ENCODE data around the gene GOLGA8S. TPM values are rescaled to one million over a fixed set of nuclear protein-coding genes. Genes with fewer than 3 reads are reported as not detected.
"Not testable (repeated sequence)": the region's sequence is repeated elsewhere in the genome, so short reads cannot be mapped to it uniquely, and the experiment has no call there.

GOLGA8S gene
- total RNA-seq, 6 donors from 2014 or later, result 0.17 to 0.34 (median 0.33) TPM; not detected in 3

DNA sequence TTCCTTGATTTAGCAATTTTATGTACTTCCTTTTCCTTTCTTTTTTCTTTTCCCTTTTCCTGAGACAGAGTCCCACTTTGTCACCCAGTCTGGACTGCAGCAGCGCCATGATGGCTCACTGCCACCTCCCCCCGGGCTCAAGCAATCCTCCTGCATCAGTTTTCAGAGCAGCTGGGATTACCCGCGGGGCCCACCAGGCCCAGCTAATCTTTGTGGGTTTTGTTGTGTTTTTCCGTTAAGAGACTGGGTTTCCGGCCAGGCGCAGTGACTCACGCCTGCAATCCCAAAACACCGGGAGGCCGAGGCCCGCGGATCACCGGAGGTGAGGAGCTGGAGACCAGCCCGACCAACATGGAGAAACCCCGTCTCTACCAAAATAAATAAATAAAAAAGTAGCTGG is 17.7 kb downstream of the GOLGA8S start:
- H3K27ac ChIP-seq, result no peak overlapping the region
- no peaks in the 10 kb centered on the region for H3K27me3 ChIP-seq
- H3K4me3 ChIP-seq, result no peak overlapping the region
- no peaks in the 10 kb centered on the region for H3K9me3 ChIP-seq
- no peaks in the 10 kb centered on the region for H3K4me1 ChIP-seq
- ATAC-seq (ENCODE audit: low FRiP score in 2 of 2) (no peak), DNase-seq (no peak)
- TF ChIP-seq POLR2AphosphoS5 (IDR thresholded peaks at IDR 0.05) (no peak), EP300 (IDR thresholded peaks at IDR 0.05) (no peak), POLR2A (IDR thresholded peaks at IDR 0.05) (no peak)
- TF ChIP-seq, protein P1, sequence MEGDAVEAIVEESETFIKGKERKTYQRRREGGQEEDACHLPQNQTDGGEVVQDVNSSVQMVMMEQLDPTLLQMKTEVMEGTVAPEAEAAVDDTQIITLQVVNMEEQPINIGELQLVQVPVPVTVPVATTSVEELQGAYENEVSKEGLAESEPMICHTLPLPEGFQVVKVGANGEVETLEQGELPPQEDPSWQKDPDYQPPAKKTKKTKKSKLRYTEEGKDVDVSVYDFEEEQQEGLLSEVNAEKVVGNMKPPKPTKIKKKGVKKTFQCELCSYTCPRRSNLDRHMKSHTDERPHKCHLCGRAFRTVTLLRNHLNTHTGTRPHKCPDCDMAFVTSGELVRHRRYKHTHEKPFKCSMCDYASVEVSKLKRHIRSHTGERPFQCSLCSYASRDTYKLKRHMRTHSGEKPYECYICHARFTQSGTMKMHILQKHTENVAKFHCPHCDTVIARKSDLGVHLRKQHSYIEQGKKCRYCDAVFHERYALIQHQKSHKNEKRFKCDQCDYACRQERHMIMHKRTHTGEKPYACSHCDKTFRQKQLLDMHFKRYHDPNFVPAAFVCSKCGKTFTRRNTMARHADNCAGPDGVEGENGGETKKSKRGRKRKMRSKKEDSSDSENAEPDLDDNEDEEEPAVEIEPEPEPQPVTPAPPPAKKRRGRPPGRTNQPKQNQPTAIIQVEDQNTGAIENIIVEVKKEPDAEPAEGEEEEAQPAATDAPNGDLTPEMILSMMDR (IDR thresholded peaks at IDR 0.05), result no peak
- no peaks in the 10 kb centered on the region for H3K36me3 ChIP-seq
- WGBS, 2 donors, result 83 to 88% methylated on average over 15 of the region's 15 CpGs

DNA sequence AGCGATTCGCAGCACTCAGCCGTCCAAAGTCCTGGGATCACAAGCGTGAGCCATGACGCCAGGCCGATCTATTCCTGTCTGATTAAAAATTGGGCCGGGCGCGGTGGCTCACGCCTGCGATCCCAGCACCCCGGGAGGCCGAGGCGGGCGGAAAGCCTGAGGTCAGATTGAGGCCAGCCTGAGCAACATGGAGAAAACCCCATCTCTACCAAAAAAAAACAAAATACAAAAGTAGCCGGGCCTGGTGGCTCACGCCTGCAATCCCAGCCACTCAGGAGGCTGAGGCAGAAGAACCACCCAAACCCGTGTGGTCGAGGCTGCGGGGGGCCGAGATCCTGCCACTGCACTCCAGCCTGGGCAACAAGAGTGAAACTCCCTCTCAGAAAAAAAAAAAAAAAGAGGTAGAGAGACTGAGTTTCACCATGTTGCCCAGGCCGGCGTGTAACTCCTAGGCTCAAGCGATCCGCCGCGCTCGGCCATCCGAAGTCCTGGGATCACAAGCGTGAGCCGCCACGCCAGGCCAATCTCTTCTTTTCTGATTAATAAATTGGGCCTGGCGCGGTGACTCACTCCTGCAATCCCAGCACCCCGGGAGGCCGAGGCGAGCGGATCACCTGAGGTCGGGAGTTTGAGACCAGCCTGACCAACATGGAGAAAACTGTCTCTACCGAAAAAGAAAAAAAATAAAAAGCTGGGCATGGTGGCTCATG is 18.5 kb downstream of the GOLGA8S start:
- H3K36me3 ChIP-seq; H3K9me3 ChIP-seq; H3K27me3 ChIP-seq; H3K4me3 ChIP-seq; H3K4me1 ChIP-seq; H3K27ac ChIP-seq; ATAC-seq (ENCODE audit: low FRiP score in 2 of 2): not testable (repeated sequence)
- DNase-seq, result peak in 1 of 2 donors; percentile 72
- WGBS, 2 donors, result 92 to 95% methylated on average over 34 to 40 of the region's 40 CpGs

DNA sequence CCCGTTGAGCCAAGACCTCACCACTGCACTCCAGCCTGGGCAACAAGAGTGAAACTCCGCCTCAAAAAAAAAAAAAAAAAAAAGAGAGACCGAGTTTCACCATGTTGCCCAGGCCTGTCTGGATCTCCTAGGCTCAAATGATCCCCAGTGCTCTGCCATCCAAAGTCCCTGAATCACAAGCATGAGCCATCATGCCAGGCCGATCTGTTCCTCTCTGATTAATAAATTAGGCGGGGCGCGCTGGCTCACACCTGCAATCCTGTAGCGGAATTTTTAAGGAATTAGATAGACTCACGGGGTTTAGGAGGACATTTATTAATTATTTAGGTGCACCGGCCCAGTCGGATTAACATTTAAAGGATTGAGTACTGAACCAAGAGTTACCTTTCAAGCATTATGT is 19.7 kb downstream of the GOLGA8S start:
- DNase-seq; H3K27ac ChIP-seq; ATAC-seq (ENCODE audit: low FRiP score in 2 of 2); H3K4me3 ChIP-seq; H3K27me3 ChIP-seq; H3K9me3 ChIP-seq; H3K36me3 ChIP-seq; H3K4me1 ChIP-seq: not testable (repeated sequence)
- 91 to 94% methylated on average over 11 of the region's 11 CpGs for WGBS, 2 donors

DNA sequence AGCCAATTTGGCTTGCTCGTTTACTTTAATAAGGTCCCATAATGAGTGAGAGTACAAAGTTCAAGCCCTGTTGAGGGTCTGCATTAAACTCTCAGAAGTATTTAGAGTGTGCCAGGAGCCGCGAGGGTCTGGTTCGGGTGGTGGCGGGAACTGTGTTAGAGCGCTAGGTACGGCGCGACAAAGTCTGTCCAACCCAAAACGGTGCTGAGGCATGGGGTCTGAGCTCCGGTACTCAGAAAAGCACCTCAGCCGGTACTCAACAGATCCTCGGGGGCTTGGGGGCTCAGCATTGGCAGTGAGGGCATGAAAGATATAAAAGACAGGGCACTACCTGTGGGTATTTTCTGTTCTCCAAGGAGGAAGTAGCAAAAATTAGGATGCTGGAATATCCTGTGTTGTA is 24.4 kb downstream of the GOLGA8S start:
- H3K27me3 ChIP-seq; H3K4me3 ChIP-seq; H3K36me3 ChIP-seq; ATAC-seq (ENCODE audit: low FRiP score in 2 of 2); H3K4me1 ChIP-seq; H3K27ac ChIP-seq; H3K9me3 ChIP-seq; DNase-seq: not testable (repeated sequence)
- 88 to 91% methylated on average over 13 of the region's 13 CpGs for WGBS, 2 donors

DNA sequence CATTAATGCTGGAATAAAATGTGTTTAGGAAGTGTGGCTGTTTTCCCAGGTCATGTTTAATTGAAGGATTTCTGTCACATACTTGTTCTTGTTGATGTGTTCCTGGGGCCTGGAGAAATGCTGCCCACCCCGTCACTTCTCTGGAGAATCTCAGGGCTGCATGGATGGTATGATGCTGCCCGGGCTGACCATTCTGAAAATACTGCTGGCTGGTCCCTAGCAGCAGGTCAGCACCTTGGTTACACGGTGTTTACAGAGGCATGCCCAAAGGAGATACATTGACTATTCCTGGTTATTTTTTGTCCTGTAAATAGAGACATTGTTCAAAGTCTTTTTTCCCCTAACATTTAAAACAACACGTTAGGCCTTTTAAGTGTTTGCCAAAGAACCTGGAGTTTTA is 26.2 kb downstream of the GOLGA8S start:
- not testable (repeated sequence) for ATAC-seq (ENCODE audit: low FRiP score in 2 of 2)
- 60 to 65% methylated on average over 4 of the region's 4 CpGs for WGBS, 2 donors

DNA sequence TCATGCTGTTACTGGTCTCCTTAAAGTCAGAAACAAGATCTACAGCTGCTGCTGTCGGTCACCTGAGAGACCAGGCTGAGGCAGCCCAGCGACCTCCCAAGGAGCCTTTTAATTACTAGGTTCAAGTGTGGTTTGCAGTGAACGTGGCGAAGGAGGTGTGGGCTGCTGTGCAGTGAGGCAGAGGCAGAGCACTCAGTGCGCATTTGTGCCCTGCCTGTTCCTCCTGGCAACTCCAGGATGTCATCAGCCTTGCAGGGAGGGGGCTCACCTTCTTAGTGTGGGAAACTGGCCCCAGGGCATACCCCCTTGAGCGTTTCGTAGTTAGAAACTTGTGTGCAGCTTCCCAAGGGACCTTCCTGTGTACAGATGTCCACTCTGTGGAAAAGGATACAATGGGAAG is 26.6 kb downstream of the GOLGA8S start:
- not testable (repeated sequence) for H3K27me3 ChIP-seq, H3K4me3 ChIP-seq, H3K4me1 ChIP-seq, DNase-seq, H3K27ac ChIP-seq, H3K9me3 ChIP-seq, H3K36me3 ChIP-seq
- 49 to 63% methylated on average over 4 to 7 of the region's 7 CpGs for whole genome bisulfite sequencing, 2 donors
- peak in 1 of 2 donors; percentile 24 for ATAC-seq (ENCODE audit: low FRiP score in 2 of 2)

More for the DNA sequence above, 26.2 kb downstream of the GOLGA8S start:
- H3K36me3 ChIP-seq, H3K27me3 ChIP-seq, H3K27ac ChIP-seq, H3K4me1 ChIP-seq, H3K4me3 ChIP-seq, H3K9me3 ChIP-seq, DNase-seq: not testable (repeated sequence)

DNA sequence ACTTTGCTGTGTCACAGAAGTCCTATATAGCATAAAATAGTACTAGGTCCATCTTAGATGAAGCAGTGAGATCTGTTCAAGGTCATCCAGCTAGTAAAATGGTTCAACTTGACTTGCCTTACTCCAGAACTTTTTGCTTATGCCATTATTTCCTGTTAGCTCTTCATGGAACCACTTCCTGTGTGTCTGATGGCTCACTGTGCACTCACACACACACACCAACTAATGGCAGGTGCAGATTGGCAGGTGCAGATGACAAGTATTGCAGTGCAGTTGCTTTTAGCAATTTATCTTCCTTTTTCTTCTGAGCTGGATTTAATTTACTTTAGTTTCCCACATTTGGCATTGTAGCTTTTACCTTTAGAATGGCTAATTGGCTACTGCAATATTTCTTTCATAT is 29.8 kb downstream of the GOLGA8S start:
- H3K4me1 ChIP-seq, result no peaks in the 10 kb centered on the region
- no peak overlapping the region for H3K27ac ChIP-seq
- no peak overlapping the region for H3K4me3 ChIP-seq
- H3K9me3 ChIP-seq, result no peaks in the 10 kb centered on the region
- no peaks in the 10 kb centered on the region for H3K27me3 ChIP-seq
- H3K36me3 ChIP-seq, result no peaks in the 10 kb centered on the region
- no peak for ATAC-seq (ENCODE audit: low FRiP score in 2 of 2)
- DNase-seq, result no peak
- no peak for TF ChIP-seq EP300 (IDR thresholded peaks at IDR 0.05)
- no peak for TF ChIP-seq POLR2A (IDR thresholded peaks at IDR 0.05)
- TF ChIP-seq, protein P1 (IDR thresholded peaks at IDR 0.05), result no peak
- no peak for TF ChIP-seq POLR2AphosphoS5 (IDR thresholded peaks at IDR 0.05)

Measured in upper lobe of left lung (tissue), 6 donors.